CD8-positive, alpha-beta memory T cell (primary cell): ENCODE measurements around the gene PNMA6E. TPM values are rescaled to one million over a fixed set of nuclear protein-coding genes. Genes with fewer than 3 reads are reported as not detected.

Source experiments
- CTCF ChIA-PET: fragments of 350-600 bp; sonication (Branson Sonifier 250); formaldehyde crosslinking; loops from one replicate; lab custom pipeline; 2021; ENCODE audit warnings: antibody characterized with exemption; lab: Charles Lee
- POLR2A ChIA-PET: fragments of 350-600 bp; sonication (Branson Sonifier 250); formaldehyde crosslinking; loops from one replicate; lab custom pipeline; 2021; ENCODE audit warnings: antibody characterized with exemption; lab: Charles Lee
- DNase-seq, 5 donors: peaks; one replicate each; pipeline versions ENCODE4 v3.0.0 to v3.0.0-alpha.2; 2020 to 2022; ENCODE audit warnings: mixed read lengths in 1 of 5
- H3K27ac ChIP-seq: one replicate; pipeline ENCODE4 v1.7.0; 2013; ENCODE audit warnings: low read depth, mild to moderate bottlenecking, low read length, moderate library complexity
- H3K27me3 ChIP-seq: 2 replicates; pipeline ENCODE4 v1.7.0; 2013; ENCODE audit warnings: low read length, mild to moderate bottlenecking; ENCODE audit not compliant: insufficient read depth, poor library complexity, severe bottlenecking
- H3K36me3 ChIP-seq: 2 replicates; pipeline ENCODE4 v1.7.0; 2013; ENCODE audit warnings: mild to moderate bottlenecking, low read length, moderate library complexity; ENCODE audit not compliant: insufficient read depth
- H3K4me1 ChIP-seq: 2 replicates; pipeline ENCODE4 v1.7.0; 2013; ENCODE audit warnings: mild to moderate bottlenecking, low read length, moderate library complexity; ENCODE audit not compliant: insufficient read depth
- H3K4me3 ChIP-seq: 2 replicates; pipeline ENCODE4 v1.7.0; 2013; ENCODE audit warnings: mild to moderate bottlenecking, low read length
- H3K9me3 ChIP-seq: 2 replicates; pipeline ENCODE4 v1.7.0; 2013; ENCODE audit warnings: mild to moderate bottlenecking, low read length
- H3K27ac Mint-ChIP-seq, 8 donors: one replicate each; pipeline ENCODE4 v1.8.0; 2020 to 2021; ENCODE audit warnings: mixed read lengths in 8 of 8, mild to moderate bottlenecking in 6 of 8, inconsistent platforms in 3 of 8, moderate library complexity in 3 of 8
- H3K27me3 Mint-ChIP-seq, 2 donors: one replicate each; pipeline ENCODE4 v1.8.0; 2020 to 2021; ENCODE audit warnings: mixed read lengths in 2 of 2, mild to moderate bottlenecking in 1 of 2, moderate library complexity in 1 of 2
- H3K36me3 Mint-ChIP-seq, 3 donors: one replicate each; pipeline ENCODE4 v1.8.0; 2020 to 2021; ENCODE audit warnings: mixed read lengths in 3 of 3, inconsistent platforms in 1 of 3, mild to moderate bottlenecking in 1 of 3
- H3K4me1 Mint-ChIP-seq, 3 donors: one replicate each; pipeline ENCODE4 v1.8.0; 2020 to 2021; ENCODE audit warnings: mixed read lengths in 3 of 3, inconsistent platforms in 1 of 3, mild to moderate bottlenecking in 1 of 3
- H3K4me3 Mint-ChIP-seq, 7 donors: one replicate each; pipeline ENCODE4 v1.8.0; 2020 to 2021; ENCODE audit warnings: mixed read lengths in 7 of 7, mild to moderate bottlenecking in 6 of 7, moderate library complexity in 4 of 7, inconsistent platforms in 2 of 7
- H3K9me3 Mint-ChIP-seq, 5 donors: one replicate each; pipeline ENCODE4 v1.8.0; 2020 to 2022; ENCODE audit warnings: mixed read lengths in 5 of 5, mild to moderate bottlenecking in 3 of 5, moderate library complexity in 2 of 5, inconsistent platforms in 1 of 5
- polyA plus RNA-seq: library from polyadenylated mRNA; unstranded; fragments of 300-500 nt; fragmentation: Illumina TruSeq; gene quantifications from one replicate; pipeline ENCODE4 v1.2.3, GENCODE V29; 2021
- total RNA-seq, 2 experiments: library from RNA; stranded (reverse); gene quantifications; one replicate each; pipeline ENCODE4 v1.2.3, GENCODE V29; 2021

The PNMA6E gene
- total RNA-seq (not detected), polyA plus RNA-seq (not detected)

DNA sequence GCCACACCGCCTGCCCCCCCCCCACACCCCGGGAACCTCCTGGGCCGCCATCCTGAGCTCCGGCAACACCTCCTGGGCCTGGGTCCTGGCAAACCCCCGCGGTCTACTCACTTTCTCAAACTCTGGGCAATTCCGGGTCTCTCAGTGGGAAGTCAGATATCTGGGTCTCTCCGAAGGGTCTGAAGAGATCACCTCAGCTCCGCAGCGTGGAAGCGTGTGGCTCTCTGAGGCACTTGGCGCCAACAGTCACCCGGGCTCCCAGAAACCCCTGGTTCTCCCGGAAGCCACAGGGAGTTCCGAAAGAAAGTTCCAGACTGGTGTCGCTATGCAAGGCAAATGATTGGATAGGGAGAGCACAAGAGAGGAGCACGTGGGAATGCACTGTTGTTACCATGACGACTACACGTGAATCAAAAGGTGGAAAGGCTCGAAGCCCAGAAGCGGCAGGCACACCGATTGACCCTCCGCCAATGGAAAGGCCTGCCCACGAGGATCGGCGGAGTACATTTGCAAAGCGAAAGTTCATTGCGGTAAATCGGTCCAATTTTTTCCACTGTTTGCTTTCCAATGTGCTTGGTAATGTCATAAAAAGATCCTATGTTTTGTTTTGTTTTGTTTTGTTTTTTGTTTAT, at the start of gene PNMA6E:
Gene PNMA6E (minus strand): TSS at position 218 of the 632 bp plus-strand sequence. CDS start 2,501 bp downstream, outside the sequence.
- Histone ChIP-seq H3K4me3 (no peak within 1 kb of the TSS), H3K36me3 (no peaks in the 10 kb centered on the region), H3K27me3 (no peaks in the 10 kb centered on the region), H3K27ac (no peak within 1 kb of the TSS), H3K4me1 (no peaks in the 10 kb centered on the region), H3K9me3 (no peaks in the 10 kb centered on the region)
- ChIA-PET CTCF (interaction anchor here (2.3 kb wide), 1 partner anchor 37 kb away, joined by 5 read pairs; no protein-coding TSS in a partner anchor), POLR2A (interaction anchor here (0.6 kb wide), 1 partner anchor 368 kb away, joined by 3 read pairs; no protein-coding TSS in a partner anchor)
- Mint-ChIP-seq H3K27me3 (peaks cover 0 to 6% of the 10 kb centered on the region in 2 donors), H3K27ac (no peak within 1 kb of the TSS), H3K9me3 (no peaks in the 10 kb centered on the region), H3K4me3 (no peak within 1 kb of the TSS), H3K36me3 (no peaks in the 10 kb centered on the region), H3K4me1 (peaks cover 0 to 13% (median 2%) of the 10 kb centered on the region in 3 donors)
- DNase-seq, result no peak

DNA sequence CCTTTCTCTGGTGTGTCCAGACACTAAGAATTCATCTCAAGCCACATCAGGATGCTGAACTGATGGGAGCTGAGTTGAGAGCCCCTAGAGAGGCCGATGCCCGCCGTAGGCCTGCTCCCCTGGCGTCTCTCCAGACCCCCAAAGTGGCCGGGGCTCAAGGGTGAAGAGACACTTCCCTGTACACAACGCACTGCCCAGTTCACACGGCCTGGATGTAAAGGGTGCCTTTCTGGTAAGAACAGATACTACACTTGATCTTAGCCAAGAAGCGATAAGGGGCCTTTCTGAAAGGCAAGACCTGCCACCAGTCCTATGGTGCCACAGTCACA, 49.8 kb upstream of the PNMA6E start:
- Histone ChIP-seq H3K4me1 (no peaks in the 10 kb centered on the region), H3K4me3 (no peak overlapping the region), H3K9me3 (no peaks in the 10 kb centered on the region), H3K27me3 (no peaks in the 10 kb centered on the region), H3K36me3 (no peaks in the 10 kb centered on the region), H3K27ac (no peak overlapping the region)
- ChIA-PET POLR2A (no interaction called here), CTCF (no interaction called here)
- Mint-ChIP-seq H3K27me3 (peaks cover 0 to 2% of the 10 kb centered on the region in 2 donors), H3K4me1 (no peaks in the 10 kb centered on the region), H3K36me3 (peaks cover 0 to 41% (median 6%) of the 10 kb centered on the region in 3 donors), H3K9me3 (no peaks in the 10 kb centered on the region), H3K27ac (no peak overlapping the region), H3K4me3 (no peak overlapping the region)
- DNase-seq, result no peak

DNA sequence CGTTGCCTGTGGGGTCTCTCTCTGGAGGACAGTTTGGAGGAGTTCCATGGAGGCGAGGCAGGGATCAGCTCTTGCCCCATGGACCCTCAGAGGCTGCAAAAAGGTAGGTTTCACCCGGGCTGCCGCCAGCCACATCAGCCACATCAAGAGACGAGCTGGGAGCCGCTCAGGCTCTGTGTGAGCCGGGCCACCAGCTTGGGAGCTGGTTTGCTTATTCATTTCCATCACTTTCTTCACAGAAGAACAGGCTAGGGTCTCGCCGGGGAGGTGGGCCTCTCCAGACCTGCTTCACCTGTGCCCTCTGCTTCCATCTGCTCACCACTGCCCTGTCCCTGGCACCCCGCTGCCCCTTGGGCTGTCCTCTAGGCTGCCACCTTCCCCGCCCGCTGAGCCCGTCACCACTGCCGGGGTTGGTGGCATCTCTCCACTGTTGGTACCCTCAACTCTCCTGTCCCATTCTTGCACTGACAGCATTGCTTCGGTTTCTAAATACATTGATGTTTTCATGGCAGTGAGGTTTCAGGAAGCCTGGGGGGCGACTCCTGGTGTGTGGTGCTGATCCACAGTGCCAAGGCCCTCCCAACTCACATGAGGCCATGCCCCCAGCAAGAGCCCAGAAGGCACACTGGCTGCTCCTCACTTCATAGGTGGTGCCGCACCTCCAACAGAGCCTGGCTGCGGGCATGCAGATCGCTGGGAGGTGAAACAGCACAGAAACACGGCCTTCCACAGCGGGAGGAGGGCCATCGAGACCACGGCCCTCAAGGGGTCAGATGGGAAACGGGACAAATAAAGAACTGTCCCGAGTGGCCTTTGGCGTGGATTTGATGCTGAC, 49.2 kb upstream of the PNMA6E start:
- H3K27ac Mint-ChIP-seq, result peak overlapping the region in 1 of 8 donors; percentile 54
- CTCF ChIA-PET, result no interaction called here
- no peaks in the 10 kb centered on the region for H3K36me3 ChIP-seq

DNA sequence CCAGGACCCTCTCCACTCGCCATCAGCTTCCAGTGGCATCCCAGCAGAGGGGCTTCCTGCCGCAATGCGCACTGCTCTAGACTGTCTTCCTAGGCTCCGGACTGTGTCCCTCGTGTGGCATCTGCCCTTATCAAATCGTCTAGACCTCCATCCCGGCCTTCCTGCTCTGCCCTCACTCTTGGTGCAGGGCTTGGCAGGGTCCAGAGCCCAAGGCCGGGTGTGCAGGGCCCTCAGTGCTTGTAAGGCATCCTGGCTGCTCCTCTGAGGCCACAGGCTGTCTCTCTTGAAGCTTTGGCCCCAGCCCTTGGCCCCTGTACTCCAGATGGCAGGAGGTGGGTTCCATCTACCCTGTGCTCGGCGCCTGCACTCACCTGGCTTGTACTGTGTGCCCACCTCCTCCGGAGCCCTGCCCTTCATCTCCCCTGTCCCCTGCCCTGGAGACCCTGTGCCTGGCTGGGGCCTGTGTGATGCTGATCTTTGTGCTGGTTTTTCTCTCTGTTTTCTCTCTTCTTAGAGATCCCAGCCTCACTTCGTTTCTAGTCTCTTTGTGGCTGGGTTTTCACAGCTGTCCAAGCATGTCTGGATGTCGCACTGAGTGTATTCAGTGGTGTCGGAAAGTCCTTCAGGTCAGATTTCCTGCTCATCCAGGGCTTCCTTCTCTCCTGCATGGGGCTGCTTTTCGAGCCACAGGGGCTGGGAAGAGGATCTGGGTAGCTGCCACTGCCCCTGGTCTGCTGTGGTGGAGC, 48.4 kb upstream of the PNMA6E start:
- no peak overlapping the region for H3K27ac Mint-ChIP-seq
- H3K4me1 Mint-ChIP-seq, result no peaks in the 10 kb centered on the region
- no peak overlapping the region for H3K4me3 Mint-ChIP-seq
- H3K4me1 ChIP-seq, result no peaks in the 10 kb centered on the region
- peaks cover 0 to 2% of the 10 kb centered on the region in 2 donors for H3K27me3 Mint-ChIP-seq
- H3K27me3 ChIP-seq, result no peaks in the 10 kb centered on the region
- ChIA-PET POLR2A (no interaction called here), CTCF (no interaction called here)
- H3K9me3 Mint-ChIP-seq, result no peaks in the 10 kb centered on the region
- H3K36me3 ChIP-seq, result no peaks in the 10 kb centered on the region
- H3K9me3 ChIP-seq, result no peaks in the 10 kb centered on the region
- peaks cover 0 to 33% (median 6%) of the 10 kb centered on the region in 3 donors for H3K36me3 Mint-ChIP-seq
- no peak overlapping the region for H3K27ac ChIP-seq
- DNase-seq, result no peak
- H3K4me3 ChIP-seq, result no peak overlapping the region

More for the DNA sequence above, 49.2 kb upstream of the PNMA6E start:
- POLR2A ChIA-PET, result no interaction called here
- Mint-ChIP-seq H3K4me3 (no peak overlapping the region), H3K27me3 (peaks cover 0 to 2% of the 10 kb centered on the region in 2 donors), H3K36me3 (peaks cover 0 to 37% (median 6%) of the 10 kb centered on the region in 3 donors), H3K4me1 (no peaks in the 10 kb centered on the region), H3K9me3 (no peaks in the 10 kb centered on the region)
- Histone ChIP-seq H3K4me1 (no peaks in the 10 kb centered on the region), H3K27ac (no peak overlapping the region), H3K9me3 (no peaks in the 10 kb centered on the region), H3K27me3 (no peaks in the 10 kb centered on the region), H3K4me3 (no peak overlapping the region)
- DNase-seq, result no peak

DNA sequence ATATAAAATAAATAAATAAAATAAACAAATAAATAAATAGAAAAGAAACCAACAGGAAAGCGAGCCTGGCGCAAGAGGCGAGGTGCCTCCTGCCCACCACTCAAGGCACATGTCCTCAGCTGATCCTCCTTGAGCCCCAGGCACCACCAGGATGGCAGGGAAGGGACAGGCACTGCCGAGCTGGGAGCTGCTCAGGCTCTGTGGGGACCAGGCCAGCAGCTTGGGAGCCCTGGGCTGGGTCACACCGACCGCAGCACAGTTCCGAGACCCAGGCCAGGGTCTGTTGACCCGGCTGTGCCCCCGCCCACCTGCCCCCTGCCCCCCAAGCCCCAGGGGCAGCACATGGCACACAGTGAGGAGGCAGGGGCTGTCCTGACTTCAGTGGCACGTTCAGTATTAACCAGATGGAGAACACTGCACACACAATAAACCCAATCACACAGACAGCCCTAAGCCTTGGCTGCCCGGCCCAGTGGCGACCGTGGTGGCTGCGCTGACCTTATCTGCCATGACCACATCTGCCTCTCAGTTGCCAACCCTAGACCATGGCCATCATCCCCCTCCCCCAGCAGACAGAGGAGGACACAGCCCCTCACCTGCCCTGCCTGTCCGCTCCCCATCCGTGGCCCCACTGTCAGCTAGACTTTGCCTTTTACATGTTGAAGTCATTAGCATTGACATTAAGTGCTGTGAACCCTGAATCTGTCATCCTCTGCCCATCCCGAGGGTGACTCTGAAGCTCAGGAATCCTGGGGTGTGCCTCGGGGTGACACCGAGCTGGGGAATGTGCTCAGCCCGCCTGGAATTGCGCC, 47.6 kb upstream of the PNMA6E start:
- H3K4me3 Mint-ChIP-seq, result no peak overlapping the region
- Histone ChIP-seq H3K27me3 (no peaks in the 10 kb centered on the region), H3K4me3 (no peak overlapping the region), H3K27ac (no peak overlapping the region), H3K36me3 (no peaks in the 10 kb centered on the region), H3K9me3 (no peaks in the 10 kb centered on the region), H3K4me1 (no peaks in the 10 kb centered on the region)
- H3K27ac Mint-ChIP-seq, result no peak overlapping the region
- ChIA-PET POLR2A (no interaction called here), CTCF (no interaction called here)
- no peaks in the 10 kb centered on the region for H3K9me3 Mint-ChIP-seq
- peaks cover 0 to 2% of the 10 kb centered on the region in 2 donors for H3K27me3 Mint-ChIP-seq
- H3K4me1 Mint-ChIP-seq, result no peaks in the 10 kb centered on the region
- DNase-seq, result no peak
- peaks cover 0 to 31% (median 6%) of the 10 kb centered on the region in 3 donors for H3K36me3 Mint-ChIP-seq

DNA sequence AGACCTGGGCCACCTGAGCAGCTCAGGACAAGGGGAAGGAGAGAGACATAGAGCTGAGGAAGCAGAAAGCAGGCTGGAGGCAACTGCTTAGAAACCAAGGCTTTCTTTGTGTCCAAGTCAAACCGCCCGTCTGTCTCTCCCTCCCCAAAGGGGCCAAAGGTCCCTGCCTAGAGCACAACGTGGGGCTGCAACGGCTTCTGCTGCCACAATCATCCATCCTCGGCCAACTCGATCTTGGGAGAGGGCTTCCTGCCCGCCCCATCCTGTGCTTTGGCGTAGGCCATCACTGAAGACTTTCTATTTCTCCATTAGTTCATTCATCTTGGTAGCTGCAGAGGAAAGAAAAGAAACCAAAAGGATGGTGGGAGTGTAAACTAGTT, 46.4 kb upstream of the PNMA6E start:
- Histone ChIP-seq H3K27ac (no peak overlapping the region), H3K9me3 (no peaks in the 10 kb centered on the region), H3K4me3 (no peak overlapping the region), H3K4me1 (no peaks in the 10 kb centered on the region), H3K27me3 (no peaks in the 10 kb centered on the region), H3K36me3 (no peaks in the 10 kb centered on the region)
- peaks cover 0 to 2% (median 0%) of the 10 kb centered on the region in 5 donors for H3K9me3 Mint-ChIP-seq
- no peak for DNase-seq
- no peak overlapping the region for H3K27ac Mint-ChIP-seq
- H3K4me3 Mint-ChIP-seq, result no peak overlapping the region
- peaks cover 0 to 2% of the 10 kb centered on the region in 2 donors for H3K27me3 Mint-ChIP-seq
- POLR2A ChIA-PET, result no interaction called here
- H3K36me3 Mint-ChIP-seq, result peaks cover 0 to 24% (median 6%) of the 10 kb centered on the region in 3 donors
- CTCF ChIA-PET, result no interaction called here
- H3K4me1 Mint-ChIP-seq, result no peaks in the 10 kb centered on the region

DNA sequence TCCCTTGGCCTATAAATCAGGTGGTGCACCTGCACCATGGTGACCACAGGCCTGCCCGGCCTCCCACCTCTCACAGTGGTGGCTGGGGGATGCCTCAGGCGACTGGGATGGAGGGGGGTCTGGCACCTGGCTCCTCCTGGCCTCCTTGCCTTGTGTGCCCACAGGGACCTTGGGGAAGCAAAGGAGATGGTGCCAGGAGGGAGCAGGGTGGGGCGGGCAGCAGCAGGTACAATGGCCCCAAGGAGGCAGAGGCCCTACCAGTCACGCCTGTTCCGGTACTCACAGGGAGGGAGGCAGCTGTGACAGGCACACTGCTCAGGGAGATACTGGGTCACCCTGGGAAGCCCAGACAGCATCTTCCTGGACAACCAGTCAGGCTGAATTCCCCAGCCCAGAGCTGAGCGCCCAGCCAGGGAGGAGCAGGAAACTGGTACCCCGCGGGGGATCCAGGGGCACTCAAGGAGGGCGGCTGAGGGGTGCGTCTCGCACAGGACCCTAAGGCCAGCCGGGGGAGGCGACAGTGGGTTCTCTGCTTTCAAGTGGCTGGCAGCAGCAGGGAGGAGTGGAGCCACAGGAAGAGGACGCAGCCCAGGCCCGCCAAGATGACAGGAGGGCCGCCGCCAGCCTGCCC, 45.9 kb upstream of the PNMA6E start:
- Histone ChIP-seq H3K4me1 (no peaks in the 10 kb centered on the region), H3K27me3 (no peaks in the 10 kb centered on the region), H3K9me3 (no peaks in the 10 kb centered on the region), H3K4me3 (no peak overlapping the region), H3K27ac (no peak overlapping the region), H3K36me3 (no peaks in the 10 kb centered on the region)
- Mint-ChIP-seq H3K4me3 (no peak overlapping the region), H3K4me1 (no peaks in the 10 kb centered on the region), H3K36me3 (peaks cover 0 to 23% (median 6%) of the 10 kb centered on the region in 3 donors), H3K9me3 (peaks cover 0 to 2% (median 0%) of the 10 kb centered on the region in 5 donors), H3K27me3 (peaks cover 0 to 2% of the 10 kb centered on the region in 2 donors), H3K27ac (no peak overlapping the region)
- POLR2A ChIA-PET, result no interaction called here
- no peak for DNase-seq
- CTCF ChIA-PET, result no interaction called here
